ENCODE data around the gene PANX1.

- TF ChIP-seq CTCF (IDR thresholded peaks at IDR 0.05) (no peak), EZH2 (IDR thresholded peaks at IDR 0.05; ENCODE audit: borderline replicate concordance, insufficient read depth, low read depth, low read length, poor library complexity, severe bottlenecking) (no peak)
Measured at GRCh38 chr11:94154095-94154856, 25.6 kb downstream of the PANX1 start.

Data from B cell (primary cell).